Measurements from ENCODE around the gene ABCA9.

Gene ABCA9

GRCh38 chr17:69061721-69062556 is 1.2 kb upstream of the ABCA9 start:
- Mint-ChIP-seq H3K9me3 (peaks cover 7 to 9% of the 10 kb centered on the region in 2 donors), H3K4me3 (no peak overlapping the region), H3K36me3 (peaks cover 0 to 1% of the 10 kb centered on the region in 2 donors), H3K4me1 (peaks cover 19 to 33% of the 10 kb centered on the region in 2 donors), H3K27me3 (no peaks in the 10 kb centered on the region), H3K27ac (no peak overlapping the region)
- ATAC-seq (replicated peaks) (no peak), DNase-seq (no peak)

- ATAC-seq (replicated peaks) (no peak), DNase-seq (no peak)
- H3K27me3 Mint-ChIP-seq = no peaks in the 10 kb centered on the region
- peaks cover 1 to 3% of the 10 kb centered on the region in 2 donors for H3K36me3 Mint-ChIP-seq
- H3K27ac Mint-ChIP-seq = no peak overlapping the region
- H3K4me3 Mint-ChIP-seq = no peak overlapping the region
- H3K9me3 Mint-ChIP-seq = peaks cover 12 to 15% of the 10 kb centered on the region in 2 donors
- H3K4me1 Mint-ChIP-seq = peaks cover 12% of the 10 kb centered on the region in 2 donors
These were observed 1.1 kb downstream of the ABCA9 start for GRCh38 chr17:69059458-69060175.

- Mint-ChIP-seq H3K27ac (no peak overlapping the region), H3K4me3 (no peak overlapping the region), H3K36me3 (peaks cover 1 to 3% of the 10 kb centered on the region in 2 donors), H3K4me1 (peaks cover 6 to 8% of the 10 kb centered on the region in 2 donors), H3K27me3 (no peaks in the 10 kb centered on the region), H3K9me3 (peaks cover 12 to 15% of the 10 kb centered on the region in 2 donors)
- no peak for ATAC-seq (replicated peaks)
- DNase-seq = no peak
These were observed 2.6 kb downstream of the ABCA9 start for GRCh38 chr17:69058165-69058564.

- DNase-seq = no peak
- H3K4me3 Mint-ChIP-seq = no peak overlapping the region
- H3K27me3 Mint-ChIP-seq = no peaks in the 10 kb centered on the region
- H3K27ac Mint-ChIP-seq = no peak overlapping the region
- peaks cover 12 to 15% of the 10 kb centered on the region in 2 donors for H3K9me3 Mint-ChIP-seq
- peaks cover 1 to 3% of the 10 kb centered on the region in 2 donors for H3K36me3 Mint-ChIP-seq
- H3K4me1 Mint-ChIP-seq = peaks cover 6 to 8% of the 10 kb centered on the region in 2 donors
- ATAC-seq (replicated peaks) = no peak
These were observed 3.4 kb downstream of the ABCA9 start for GRCh38 chr17:69057280-69057679.

GRCh38 chr17:69056179-69056823 is 4.4 kb downstream of the ABCA9 start:
- Mint-ChIP-seq H3K9me3 (peaks cover 12 to 15% of the 10 kb centered on the region in 2 donors), H3K36me3 (peaks cover 1 to 3% of the 10 kb centered on the region in 2 donors), H3K27ac (no peak overlapping the region), H3K27me3 (peaks cover 0 to 4% of the 10 kb centered on the region in 2 donors), H3K4me3 (no peak overlapping the region), H3K4me1 (peaks cover 6 to 8% of the 10 kb centered on the region in 2 donors)
- ATAC-seq (replicated peaks) = no peak
- no peak for DNase-seq

GRCh38 chr17:69055334-69055733 is 5.4 kb downstream of the ABCA9 start:
- DNase-seq (no peak), ATAC-seq (replicated peaks) (no peak)
- H3K4me1 Mint-ChIP-seq = peaks cover 0 to 4% of the 10 kb centered on the region in 2 donors
- no peak overlapping the region for H3K4me3 Mint-ChIP-seq
- no peak overlapping the region for H3K27ac Mint-ChIP-seq
- peaks cover 12 to 15% of the 10 kb centered on the region in 2 donors for H3K9me3 Mint-ChIP-seq
- peaks cover 0 to 4% of the 10 kb centered on the region in 2 donors for H3K27me3 Mint-ChIP-seq
- H3K36me3 Mint-ChIP-seq = peaks cover 1 to 3% of the 10 kb centered on the region in 2 donors

- Mint-ChIP-seq H3K27me3 (peaks cover 0 to 4% of the 10 kb centered on the region in 2 donors), H3K4me3 (no peak overlapping the region), H3K36me3 (peaks cover 1 to 3% of the 10 kb centered on the region in 2 donors), H3K27ac (no peak overlapping the region), H3K9me3 (peaks cover 6 to 8% of the 10 kb centered on the region in 2 donors), H3K4me1 (no peaks in the 10 kb centered on the region)
- ATAC-seq (replicated peaks) = no peak
- no peak for DNase-seq
These were observed 9.5 kb downstream of the ABCA9 start for GRCh38 chr17:69050999-69051775.

- Mint-ChIP-seq H3K4me1 (no peaks in the 10 kb centered on the region), H3K36me3 (no peaks in the 10 kb centered on the region), H3K4me3 (no peak overlapping the region), H3K9me3 (no peaks in the 10 kb centered on the region), H3K27me3 (peaks cover 0 to 4% of the 10 kb centered on the region in 2 donors), H3K27ac (no peak overlapping the region)
- DNase-seq (no peak), ATAC-seq (replicated peaks) (no peak)
These were observed 12.1 kb downstream of the ABCA9 start for GRCh38 chr17:69048634-69049033.

GRCh38 chr17:69047368-69048263 is 13.1 kb downstream of the ABCA9 start:
- no peak overlapping the region for H3K27ac Mint-ChIP-seq
- ATAC-seq (replicated peaks) (no peak), DNase-seq (no peak)
- no peaks in the 10 kb centered on the region for H3K36me3 Mint-ChIP-seq
- no peak overlapping the region for H3K4me3 Mint-ChIP-seq
- H3K4me1 Mint-ChIP-seq = no peaks in the 10 kb centered on the region
- no peaks in the 10 kb centered on the region for H3K9me3 Mint-ChIP-seq
- H3K27me3 Mint-ChIP-seq = peaks cover 0 to 4% of the 10 kb centered on the region in 2 donors

GRCh38 chr17:69046121-69046807 is 14.5 kb downstream of the ABCA9 start:
- Mint-ChIP-seq H3K36me3 (no peaks in the 10 kb centered on the region), H3K4me3 (no peak overlapping the region), H3K9me3 (no peaks in the 10 kb centered on the region), H3K27ac (no peak overlapping the region), H3K27me3 (no peaks in the 10 kb centered on the region), H3K4me1 (no peaks in the 10 kb centered on the region)
- no peak for ATAC-seq (replicated peaks)
- DNase-seq = no peak

GRCh38 chr17:69045646-69046045 is 15.1 kb downstream of the ABCA9 start:
- Mint-ChIP-seq H3K4me1 (no peaks in the 10 kb centered on the region), H3K4me3 (no peak overlapping the region), H3K9me3 (no peaks in the 10 kb centered on the region), H3K27me3 (no peaks in the 10 kb centered on the region), H3K36me3 (no peaks in the 10 kb centered on the region), H3K27ac (no peak overlapping the region)
- ATAC-seq (replicated peaks) = no peak
- DNase-seq = no peak

GRCh38 chr17:69044371-69044770 is 16.4 kb downstream of the ABCA9 start:
- H3K36me3 Mint-ChIP-seq = no peaks in the 10 kb centered on the region
- H3K4me1 Mint-ChIP-seq = no peaks in the 10 kb centered on the region
- H3K4me3 Mint-ChIP-seq = no peak overlapping the region
- no peaks in the 10 kb centered on the region for H3K9me3 Mint-ChIP-seq
- ATAC-seq (replicated peaks) (no peak), DNase-seq (no peak)
- H3K27ac Mint-ChIP-seq = no peak overlapping the region
- no peaks in the 10 kb centered on the region for H3K27me3 Mint-ChIP-seq
